K562 (cell line): ENCODE data around the gene PPFIBP2. TPM values are rescaled to one million over a fixed set of nuclear protein-coding genes. Genes with fewer than 3 reads are reported as not detected.
A peak's percentile ranks its signal among the peaks of the same experiment; 100 is the strongest.

Source experiments
- ATAC-seq: fragments of 200-7000 bp; cut with Tn5 transposase; 3 replicates; pipeline ENCODE4 v1.9.1; 2020; ENCODE audit warnings: moderate library complexity
- BruUV-seq: library from RNA; stranded (reverse); fragments of 400-500 nt; replicated peaks from 2 replicates; lab custom pipeline; 2021; lab: Mats Ljungman, UMichigan
- CTCF ChIA-PET: fragments of 300-600 bp; formaldehyde crosslinking; extraction: SDS; loops from one replicate; lab custom pipeline; 2021; ENCODE audit warnings: low intra/inter-chr PET ratio; lab: Yijun Ruan, JAX
- POLR2A ChIA-PET: fragments of 300-600, 350-650 bp; sonication (Branson Sonifier 250); formaldehyde crosslinking; extraction: SDS; loops from one replicate; lab custom pipeline; 2021; ENCODE audit warnings: antibody characterized with exemption, inconsistent platforms; lab: Yijun Ruan, JAX
- DNase-seq, 4 experiments: peaks; one replicate each; pipeline versions ENCODE4 v3.0.0 to v3.0.0-alpha.2; 2011 to 2018; ENCODE audit warnings: low spot score in 3 of 4, mixed read lengths in 3 of 4; ENCODE audit errors: extremely low read depth in 1 of 4
- FAIRE-seq: peaks from 2 replicates; lab custom pipeline; 2011; peaks lifted over from hg19 to GRCh38; lab: Jason Lieb, UNC
- H2AFZ ChIP-seq: 2 replicates; pipeline ENCODE4 v1.6.0; 2011; ENCODE audit warnings: low read depth, low read length, control low read depth, inconsistent platforms
- H3K27ac ChIP-seq: fragments of 200-600 bp; 3 replicates; pipeline ENCODE4 v1.8.0; 2011; ENCODE audit warnings: low read depth, mild to moderate bottlenecking, control low read depth, inconsistent platforms, low read length, moderate library complexity, mixed read lengths; ENCODE audit errors: extremely low read depth
- H3K27me3 ChIP-seq, 2 experiments: fragments of 300-600 bp in 1 of 2; 2 replicates in 1 of 2; 3 replicates in 1 of 2; pipeline versions ENCODE4 v1.6.0 to v1.8.0; 2011; ENCODE audit warnings: inconsistent platforms in 2 of 2, low read length in 2 of 2, mild to moderate bottlenecking in 1 of 2, mixed read lengths in 1 of 2, moderate library complexity in 1 of 2; ENCODE audit not compliant: control insufficient read depth in 2 of 2, insufficient read depth in 2 of 2
- H3K36me3 ChIP-seq: fragments of 300-600 bp; 3 replicates; pipeline ENCODE4 v1.8.0; 2011; ENCODE audit warnings: mild to moderate bottlenecking, low read length, inconsistent platforms; ENCODE audit not compliant: control insufficient read depth, insufficient read depth
- H3K4me1 ChIP-seq, 2 experiments: fragments of 200-600 bp in 1 of 2; replicated peaks in 1 of 2; 2 replicates in 1 of 2; 3 replicates in 1 of 2; pipeline versions ENCODE4 v1.5.1 to v1.8.0; 2011; ENCODE audit warnings: inconsistent platforms in 2 of 2, low read length in 2 of 2, mild to moderate bottlenecking in 1 of 2, mixed read lengths in 1 of 2, moderate library complexity in 1 of 2; ENCODE audit not compliant: control insufficient read depth in 2 of 2, insufficient read depth in 2 of 2
- H3K4me2 ChIP-seq: 2 replicates; pipeline ENCODE4 v1.6.1; 2011; ENCODE audit warnings: low read length, control low read depth, inconsistent platforms, mixed read lengths; ENCODE audit not compliant: insufficient read depth
- H3K4me3 ChIP-seq: fragments of 200-600 bp; sonication (generic), shearing (Covaris generic); 2 replicates; pipeline ENCODE4 v1.5.1; 2016; ENCODE audit warnings: control low read depth, inconsistent platforms
- H3K79me2 ChIP-seq: fragments of 200-600 bp; 3 replicates; pipeline ENCODE4 v1.8.0; 2011; ENCODE audit warnings: low read length, inconsistent platforms; ENCODE audit not compliant: control insufficient read depth, insufficient read depth
- H3K9ac ChIP-seq, 2 experiments: 2 replicates each; pipeline versions ENCODE4 v1.6.0 to v1.6.1; 2011; ENCODE audit warnings: low read depth in 2 of 2, low read length in 2 of 2, control low read depth in 1 of 2, inconsistent platforms in 1 of 2, mild to moderate bottlenecking in 1 of 2, mixed read lengths in 1 of 2; ENCODE audit not compliant: insufficient read depth in 1 of 2
- H3K9me1 ChIP-seq: one replicate; pipeline ENCODE4 v1.6.0; 2011; ENCODE audit warnings: inconsistent platforms, mild to moderate bottlenecking, low read length, moderate library complexity; ENCODE audit not compliant: control insufficient read depth, insufficient read depth
- H3K9me3 ChIP-seq: replicated peaks from 2 replicates; pipeline ENCODE4 v1.5.1; 2011; ENCODE audit warnings: low read depth, low read length, inconsistent platforms; ENCODE audit not compliant: control insufficient read depth, insufficient read depth
- H4K20me1 ChIP-seq: replicated peaks from 2 replicates; pipeline ENCODE4 v1.6.1; 2011; ENCODE audit warnings: low read length, inconsistent platforms, mixed read lengths; ENCODE audit not compliant: control insufficient read depth, insufficient read depth
- ARHGAP35 ChIP-seq: fragments of 450-650 bp; IDR thresholded peaks from 2 replicates; pipeline ENCODE4 v1.6.1; 2018; ENCODE audit not compliant: partially characterized antibody
- GATAD2A ChIP-seq: fragments of 450-650 bp; IDR thresholded peaks from 2 replicates; pipeline ENCODE4 v1.6.1; 2017
- L3MBTL2 ChIP-seq: fragments of 450-650 bp; IDR thresholded peaks from 2 replicates; pipeline ENCODE4 v1.6.1; 2016; ENCODE audit warnings: mild to moderate bottlenecking, moderate library complexity
- SRF ChIP-seq, 2 experiments: fragments of 250-450, 450-650 bp in 1 of 2; sonication (Bioruptor Pico) in 1 of 2; sonication (generic) in 1 of 2; formaldehyde crosslinking; IDR thresholded peaks; 2 replicates each; pipeline versions ENCODE4 v1.5.0 to v1.5.1; 2020 to 2022; ENCODE audit warnings: mild to moderate bottlenecking in 1 of 2, missing genetic modification reagents in 1 of 2
- WGBS: fragments of 100-300 bp; shearing (Covaris generic); methylation state at CpG from one replicate; pipeline ENCODE4 v1.1.6; 2016; ENCODE audit warnings: low coverage, mixed read lengths; ENCODE audit not compliant: insufficient coverage; ENCODE audit errors: missing lambda C conversion rate; 5-methylcytosine and 5-hydroxymethylcytosine counted together
- in situ Hi-C: fragments of 300-500 bp; cut with MboI; formaldehyde crosslinking; loops from 4 replicates; pipeline ENCODE4 v1.15.0; 2018; ENCODE audit warnings: inconsistent platforms, mixed read lengths
- intact Hi-C: fragments of 100-400 bp; cut with micrococcal nuclease; formaldehyde crosslinking; loops from 2 replicates; pipeline ENCODE4 v1.14.2; 2022
- polyA plus RNA-seq, 8 experiments: library from polyadenylated mRNA; depleted of rRNA in 4 of 8; stranded (reverse) in 5 of 8; unstranded in 3 of 8; fragments of >200 nt; fragmentation: Nextera tagmentation in 2 of 8; fragmentation: Illumina TruSeq in 1 of 8; extraction: Ambion mirVana in 2 of 8; extraction: Trizol in 1 of 8; gene quantifications; 2 replicates each; pipeline versions ENCODE4 v1.2.1 to v1.2.3, GENCODE V29; 2011 to 2014; ENCODE audit warnings: inconsistent platforms in 1 of 8, missing spikeins in 1 of 8
- total RNA-seq, 7 experiments: library from RNA; depleted of rRNA in 6 of 7; stranded (reverse); fragments of >200 nt in 6 of 7; fragmentation: Illumina TruSeq in 2 of 7; extraction: Trizol in 2 of 7; gene quantifications; 2 replicates each; pipeline versions ENCODE4 v1.2.1 to v1.2.3, GENCODE V29; 2011 to 2021; ENCODE audit warnings: low replicate concordance in 1 of 7
- TF ChIP-seq, protein P1 (sequence below): sonication (generic); formaldehyde crosslinking; IDR thresholded peaks from 2 replicates; pipeline ENCODE4 v1.8.0; 2022; ENCODE audit warnings: missing genetic modification reagents, mild to moderate bottlenecking, moderate library complexity, borderline replicate concordance
- TF ChIP-seq, protein P2 (sequence below): fragments of 200-800 bp; sonication (Bioruptor generic); IDR thresholded peaks from 2 replicates; pipeline ENCODE4 v1.6.1; 2016; ENCODE audit warnings: missing genetic modification characterization, missing compliant biosample characterization

PPFIBP2 gene
- total and polyA plus RNA-seq, 9 of the 15 experiments (the other 6 are each of a cell fraction or from before 2014, with no cell fraction given): 0.18 to 3.4 (median 1.2) TPM

DNA sequence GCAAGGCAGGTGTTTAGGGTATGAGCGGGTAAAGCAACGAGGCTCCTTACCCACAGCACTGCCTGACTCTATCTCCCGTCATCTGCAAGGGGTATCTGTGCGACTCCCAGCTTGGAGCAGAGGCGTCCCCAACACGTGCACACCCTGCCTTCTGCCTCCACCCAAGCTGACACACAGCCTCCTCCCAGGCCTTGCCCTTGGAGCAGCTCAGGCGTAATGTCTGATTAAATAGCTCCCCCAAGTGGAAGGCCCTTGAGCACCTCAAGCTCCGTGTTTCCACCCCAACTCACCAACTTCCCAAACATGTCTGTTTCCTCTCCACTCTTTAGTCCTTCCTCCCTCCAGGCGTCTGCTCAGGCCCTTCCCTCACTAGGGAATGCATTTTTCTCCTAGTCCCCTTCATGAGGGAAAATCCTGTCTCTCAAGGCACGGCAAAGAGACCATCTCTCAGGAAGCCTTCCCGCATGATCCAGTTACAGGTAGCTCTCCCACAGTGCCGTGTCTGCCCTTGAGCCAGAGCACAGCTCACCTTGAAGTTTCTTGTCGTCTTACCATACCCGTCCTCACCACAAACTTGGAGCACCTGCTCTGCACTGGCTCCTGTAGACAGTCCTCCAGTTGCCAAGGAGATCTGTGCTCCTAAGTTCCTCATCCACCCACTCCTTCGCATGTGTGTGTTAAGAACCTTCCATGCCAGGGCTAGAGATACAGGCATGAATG is 143.7 kb downstream of the PPFIBP2 start:
- FAIRE-seq (peak; percentile 91), DNase-seq (peak; percentile 35 to 76 (median 48)), ATAC-seq (peak; percentile 99)
- no peak overlapping the region for H3K27ac ChIP-seq
- in situ Hi-C loops (loop anchor here (25.0 kb wide), 1 partner anchor 570 kb away; the partner anchor contains the start of gene RBMXL2), intact Hi-C loops (loop anchor here (1.0 to 2.0 kb wide), 4 partner anchors 86 to 559 kb away; partner anchors contain the start of gene PPFIBP2)
- no peaks in the 10 kb centered on the region for H3K9me3 ChIP-seq
- no TSS peak for BruUV-seq
- no peaks in the 10 kb centered on the region for H3K9me1 ChIP-seq
- no peak overlapping the region for H3K4me2 ChIP-seq
- no peaks in the 10 kb centered on the region for H3K79me2 ChIP-seq
- H4K20me1 ChIP-seq: no peaks in the 10 kb centered on the region; the same call in 1 of the 2 replicates
- no peak overlapping the region for H3K9ac ChIP-seq
- no peak overlapping the region for H2AFZ ChIP-seq
- no peak overlapping the region for H3K4me3 ChIP-seq
- H3K36me3 ChIP-seq: no peaks in the 10 kb centered on the region
- 12% methylated on average over 12 of the region's 15 CpGs for WGBS
- H3K27me3 ChIP-seq: peaks cover 0 to 24% of the 10 kb centered on the region in 2 experiments; a peak in 2 of 5 replicates
- CTCF ChIA-PET: interaction anchor here (0.9 to 1.8 kb wide), 4 partner anchors 84 to 559 kb away, joined by 3 to 17 read pairs (median 6); no protein-coding TSS in a partner anchor
- no peaks in the 10 kb centered on the region for H3K4me1 ChIP-seq
- POLR2A ChIA-PET: interaction anchor here (0.6 to 1.2 kb wide), 3 partner anchors 52 to 145 kb away, joined by 3 to 4 read pairs (median 3); no protein-coding TSS in a partner anchor
- TF ChIP-seq SRF (CRISPR knock-in tag; IDR thresholded peaks at IDR 0.05) (peak in 1 of 2 experiments; percentile 30; a peak in 1 of 4 replicates), ARHGAP35 (no peak), GATAD2A (no peak), L3MBTL2 (peak; percentile 62; the same call in 1 of the 2 replicates)
- TF ChIP-seq, protein P1, sequence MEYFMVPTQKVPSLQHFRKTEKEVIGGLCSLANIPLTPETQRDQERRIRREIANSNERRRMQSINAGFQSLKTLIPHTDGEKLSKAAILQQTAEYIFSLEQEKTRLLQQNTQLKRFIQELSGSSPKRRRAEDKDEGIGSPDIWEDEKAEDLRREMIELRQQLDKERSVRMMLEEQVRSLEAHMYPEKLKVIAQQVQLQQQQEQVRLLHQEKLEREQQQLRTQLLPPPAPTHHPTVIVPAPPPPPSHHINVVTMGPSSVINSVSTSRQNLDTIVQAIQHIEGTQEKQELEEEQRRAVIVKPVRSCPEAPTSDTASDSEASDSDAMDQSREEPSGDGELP (CRISPR knock-in tag): 0 out of 2 replicates have a peak, but pooled peaks have one; percentile 15
- TF ChIP-seq, protein P2, sequence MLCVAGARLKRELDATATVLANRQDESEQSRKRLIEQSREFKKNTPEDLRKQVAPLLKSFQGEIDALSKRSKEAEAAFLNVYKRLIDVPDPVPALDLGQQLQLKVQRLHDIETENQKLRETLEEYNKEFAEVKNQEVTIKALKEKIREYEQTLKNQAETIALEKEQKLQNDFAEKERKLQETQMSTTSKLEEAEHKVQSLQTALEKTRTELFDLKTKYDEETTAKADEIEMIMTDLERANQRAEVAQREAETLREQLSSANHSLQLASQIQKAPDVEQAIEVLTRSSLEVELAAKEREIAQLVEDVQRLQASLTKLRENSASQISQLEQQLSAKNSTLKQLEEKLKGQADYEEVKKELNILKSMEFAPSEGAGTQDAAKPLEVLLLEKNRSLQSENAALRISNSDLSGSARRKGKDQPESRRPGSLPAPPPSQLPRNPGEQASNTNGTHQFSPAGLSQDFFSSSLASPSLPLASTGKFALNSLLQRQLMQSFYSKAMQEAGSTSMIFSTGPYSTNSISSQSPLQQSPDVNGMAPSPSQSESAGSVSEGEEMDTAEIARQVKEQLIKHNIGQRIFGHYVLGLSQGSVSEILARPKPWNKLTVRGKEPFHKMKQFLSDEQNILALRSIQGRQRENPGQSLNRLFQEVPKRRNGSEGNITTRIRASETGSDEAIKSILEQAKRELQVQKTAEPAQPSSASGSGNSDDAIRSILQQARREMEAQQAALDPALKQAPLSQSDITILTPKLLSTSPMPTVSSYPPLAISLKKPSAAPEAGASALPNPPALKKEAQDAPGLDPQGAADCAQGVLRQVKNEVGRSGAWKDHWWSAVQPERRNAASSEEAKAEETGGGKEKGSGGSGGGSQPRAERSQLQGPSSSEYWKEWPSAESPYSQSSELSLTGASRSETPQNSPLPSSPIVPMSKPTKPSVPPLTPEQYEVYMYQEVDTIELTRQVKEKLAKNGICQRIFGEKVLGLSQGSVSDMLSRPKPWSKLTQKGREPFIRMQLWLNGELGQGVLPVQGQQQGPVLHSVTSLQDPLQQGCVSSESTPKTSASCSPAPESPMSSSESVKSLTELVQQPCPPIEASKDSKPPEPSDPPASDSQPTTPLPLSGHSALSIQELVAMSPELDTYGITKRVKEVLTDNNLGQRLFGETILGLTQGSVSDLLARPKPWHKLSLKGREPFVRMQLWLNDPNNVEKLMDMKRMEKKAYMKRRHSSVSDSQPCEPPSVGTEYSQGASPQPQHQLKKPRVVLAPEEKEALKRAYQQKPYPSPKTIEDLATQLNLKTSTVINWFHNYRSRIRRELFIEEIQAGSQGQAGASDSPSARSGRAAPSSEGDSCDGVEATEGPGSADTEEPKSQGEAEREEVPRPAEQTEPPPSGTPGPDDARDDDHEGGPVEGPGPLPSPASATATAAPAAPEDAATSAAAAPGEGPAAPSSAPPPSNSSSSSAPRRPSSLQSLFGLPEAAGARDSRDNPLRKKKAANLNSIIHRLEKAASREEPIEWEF (CRISPR knock-in tag): no peak
